ENCODE measurements around the gene ITGBL1. TPM values are rescaled to one million over a fixed set of nuclear protein-coding genes. Genes with fewer than 3 reads are reported as not detected.

Gene ITGBL1
- total and polyA plus RNA-seq, 2 of the 4 experiments (the other 2 are of a cell fraction) = 22.2 to 24.2 TPM

GRCh38 chr13:101647760-101648159, 195.3 kb downstream of the ITGBL1 start:
- Histone ChIP-seq H3K4me3 (ENCODE audit: insufficient read depth, low read depth, low read length) (no peak overlapping the region), H2AK5ac (ENCODE audit: low read depth, low read length) (no peak overlapping the region), H3K4me1 (ENCODE audit: control insufficient read depth, insufficient read depth, low read length) (no peaks in the 10 kb centered on the region), H4K91ac (ENCODE audit: insufficient read depth, low read depth, low read length) (no peak overlapping the region), H3K4me2 (ENCODE audit: low read depth, low read length) (no peak overlapping the region), H3K27ac (ENCODE audit: insufficient read depth, low read length) (no peak overlapping the region), H3K79me1 (ENCODE audit: low read depth in 1 of 2, low read length in 2 of 2) (no peaks in the 10 kb centered on the region), H4K20me1 (ENCODE audit: insufficient read depth, low read length) (no peaks in the 10 kb centered on the region), H2BK20ac (ENCODE audit: low read depth, low read length) (no peak overlapping the region), H4K5ac (ENCODE audit: low read depth, low read length) (no peak overlapping the region), H3K23ac (ENCODE audit: low read depth, low read length) (no peak overlapping the region), H3K4ac (ENCODE audit: low read depth, low read length) (no peak overlapping the region), H3K14ac (replicated peaks; ENCODE audit: low read depth, low read length) (no peak overlapping the region), H3K36me3 (ENCODE audit: control insufficient read depth, insufficient read depth, low read length) (no peaks in the 10 kb centered on the region), H2AK9ac (replicated peaks; ENCODE audit: low read depth, low read length, poor library complexity) (no peak overlapping the region), H3K9me1 (ENCODE audit: insufficient read depth, low read length) (0 out of 2 replicates have a peak, but pooled peaks cover 3% of the 10 kb centered on the region), H4K8ac (ENCODE audit: low read depth in 2 of 2, low read length in 2 of 2) (no peak overlapping the region), H3K9me3 (ENCODE audit: control insufficient read depth, insufficient read depth, low read length) (no peaks in the 10 kb centered on the region), H3K18ac (ENCODE audit: low read depth, low read length) (no peak overlapping the region), H3K56ac (ENCODE audit: extremely low read depth, insufficient read depth, low read length) (no peak overlapping the region), H2BK5ac (ENCODE audit: low read depth, low read length, poor library complexity, severe bottlenecking) (no peak overlapping the region), H3K9ac (ENCODE audit: low read depth, low read length) (no peak overlapping the region), H3K27me3 (ENCODE audit: control insufficient read depth, insufficient read depth, low read length) (no peaks in the 10 kb centered on the region), H2AFZ (replicated peaks; ENCODE audit: low read length, poor library complexity) (no peak overlapping the region), H2BK120ac (ENCODE audit: low read depth, low read length) (no peak overlapping the region), H2BK15ac (ENCODE audit: low read depth, low read length) (no peak overlapping the region)
- ChIA-PET POLR2A (ENCODE audit: unreplicated experiment) (interaction anchor here (0.7 kb wide), 1 partner anchor 14 kb away, joined by 3 read pairs; no protein-coding TSS in a partner anchor), CTCF (no interaction called here)
- no TSS peak for BruUV-seq (replicated peaks)
- dilution Hi-C loops (cut with HindIII; ENCODE audit: low sequenced_read_pairs, unreplicated experiment) = no loop called here
- WGBS, 2 experiments (ENCODE audit: extremely low coverage in 2 of 2, insufficient read length in 1 of 2) = 67% methylated on average over 1 of the region's 5 CpGs; no CpG with 5 or more reads in 1 of the 2 experiments
- DNase-seq (no peak), ATAC-seq (ENCODE audit: low read depth) (no peak)
- intact Hi-C loops (cut with micrococcal nuclease) = no loop called here
- TF ChIP-seq CEBPB (IDR thresholded peaks at IDR 0.05; ENCODE audit: low read depth, low read length) (no peak), MAFK (IDR thresholded peaks at IDR 0.05; ENCODE audit: low read depth, low read length) (no peak), POLR2A (IDR thresholded peaks at IDR 0.05; ENCODE audit: low read depth, low read length) (no peak), CTCF (conservative IDR thresholded peaks at IDR 0.05; ENCODE audit: low read depth, low read length) (no peak), RFX5 (IDR thresholded peaks at IDR 0.05; ENCODE audit: low read depth, low read length) (no peak), ELK1 (IDR thresholded peaks at IDR 0.05; ENCODE audit: borderline replicate concordance, low read depth, low read length) (no peak), RCOR1 (IDR thresholded peaks at IDR 0.05; ENCODE audit: insufficient replicate concordance, low read length) (no peak), CHD1 (IDR thresholded peaks at IDR 0.05; ENCODE audit: low read depth, low read length) (no peak), MAZ (IDR thresholded peaks at IDR 0.05; ENCODE audit: borderline replicate concordance, low read depth, low read length) (no peak), FOS (IDR thresholded peaks at IDR 0.05; ENCODE audit: low read depth, low read length) (no peak), RAD21 (IDR thresholded peaks at IDR 0.05; ENCODE audit: low read length) (no peak), BHLHE40 (IDR thresholded peaks at IDR 0.05; ENCODE audit: low read depth, low read length) (no peak), SMC3 (IDR thresholded peaks at IDR 0.05; ENCODE audit: low read depth, low read length) (no peak), MXI1 (IDR thresholded peaks at IDR 0.05; ENCODE audit: borderline replicate concordance, low read depth, low read length) (no peak), NFE2L2 (IDR thresholded peaks at IDR 0.05; ENCODE audit: low read depth, low read length) (no peak)
- TF ChIP-seq, protein P1, sequence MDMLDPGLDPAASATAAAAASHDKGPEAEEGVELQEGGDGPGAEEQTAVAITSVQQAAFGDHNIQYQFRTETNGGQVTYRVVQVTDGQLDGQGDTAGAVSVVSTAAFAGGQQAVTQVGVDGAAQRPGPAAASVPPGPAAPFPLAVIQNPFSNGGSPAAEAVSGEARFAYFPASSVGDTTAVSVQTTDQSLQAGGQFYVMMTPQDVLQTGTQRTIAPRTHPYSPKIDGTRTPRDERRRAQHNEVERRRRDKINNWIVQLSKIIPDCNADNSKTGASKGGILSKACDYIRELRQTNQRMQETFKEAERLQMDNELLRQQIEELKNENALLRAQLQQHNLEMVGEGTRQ (IDR thresholded peaks at IDR 0.05; ENCODE audit: low read depth, low read length) = no peak
- in situ Hi-C loops (cut with MboI; ENCODE audit: low sequenced_read_pairs) = no loop called here

All from IMR-90 (cell line).